Measurements from ENCODE around the gene SMS.
A peak's percentile ranks its signal among the peaks of the same experiment; 100 is the strongest.
"Not testable (repeated sequence)": the region's sequence is repeated elsewhere in the genome, so short reads cannot be mapped to it uniquely, and the experiment has no call there.

The SMS gene

DNA sequence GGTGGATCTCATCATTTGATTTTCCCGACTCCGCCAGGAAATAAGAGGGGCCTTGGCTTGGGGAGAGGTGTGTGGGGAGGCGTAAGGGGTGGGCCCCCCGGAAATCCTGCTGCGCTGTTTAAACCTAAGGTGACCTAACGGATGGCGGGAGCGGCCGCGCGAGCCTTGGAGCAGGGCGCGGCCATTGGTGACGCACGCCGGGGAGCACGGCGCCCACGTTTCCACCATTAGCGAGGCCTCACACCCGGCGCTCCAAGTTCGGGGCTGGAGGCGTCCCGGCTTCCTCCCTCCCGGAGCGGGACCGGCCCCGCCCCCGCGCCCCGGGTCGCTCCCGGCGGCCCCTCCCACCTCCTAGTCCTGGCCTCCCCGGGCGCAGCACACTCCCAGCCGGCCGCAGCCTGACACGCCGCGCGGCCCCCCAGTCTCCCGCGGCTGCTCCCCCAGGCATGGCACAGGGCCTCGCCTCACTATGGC is at the start of gene SMS:
Gene SMS, plus strand, starts transcription at position 354 of the 474 bp plus-strand sequence. Its CDS starts 116 bp downstream, at position 470.
- DNase-seq (ENCODE audit: low spot score): peak; percentile 39

GRCh38 chrX:21905313-21905712 is 35.2 kb upstream of the SMS start:
- no peak for DNase-seq (ENCODE audit: low spot score)

- DNase-seq (ENCODE audit: low spot score): no peak
Observed at GRCh38 chrX:21905953-21906352, 34.6 kb upstream of the SMS start.

GRCh38 chrX:21907260-21907659 is 33.2 kb upstream of the SMS start:
- DNase-seq (ENCODE audit: low spot score): no peak

GRCh38 chrX:21911481-21911880 is 29.0 kb upstream of the SMS start:
- no peak for DNase-seq (ENCODE audit: low spot score)

GRCh38 chrX:21912220-21912619 is 28.3 kb upstream of the SMS start:
- DNase-seq (ENCODE audit: low spot score): no peak

- DNase-seq (ENCODE audit: low spot score): no peak
Observed at GRCh38 chrX:21912989-21913388, 27.5 kb upstream of the SMS start.

- no peak for DNase-seq (ENCODE audit: low spot score)
Observed at GRCh38 chrX:21926116-21926515, 14.4 kb upstream of the SMS start.

- peak; percentile 80 for DNase-seq (ENCODE audit: low spot score)
Observed at GRCh38 chrX:21926527-21927278, 13.8 kb upstream of the SMS start.

- DNase-seq (ENCODE audit: low spot score): no peak
Observed at GRCh38 chrX:21929209-21929608, 11.3 kb upstream of the SMS start.

DNA sequence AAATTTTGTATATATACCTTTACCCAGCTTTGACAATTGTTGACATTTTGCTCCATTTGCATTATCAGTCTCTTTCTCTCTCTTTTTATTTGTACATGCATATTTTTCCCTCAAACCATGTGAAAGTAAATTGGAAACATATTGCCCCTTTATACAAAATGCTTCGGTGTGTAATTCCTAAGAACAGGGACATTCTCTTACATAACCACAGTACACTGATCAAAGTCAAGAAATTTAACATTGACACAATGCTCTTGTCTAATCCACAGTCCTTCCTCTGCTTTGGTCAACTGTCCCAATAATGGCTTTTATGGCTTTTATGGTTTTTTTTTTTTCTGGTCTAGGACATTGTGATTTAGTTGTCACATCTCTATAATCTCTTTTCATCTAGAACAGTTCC is 9.5 kb upstream of the SMS start:
- DNase-seq (ENCODE audit: low spot score): no peak

- DNase-seq (ENCODE audit: low spot score): no peak
Observed at GRCh38 chrX:21932292-21933002, 8.1 kb upstream of the SMS start.

DNA sequence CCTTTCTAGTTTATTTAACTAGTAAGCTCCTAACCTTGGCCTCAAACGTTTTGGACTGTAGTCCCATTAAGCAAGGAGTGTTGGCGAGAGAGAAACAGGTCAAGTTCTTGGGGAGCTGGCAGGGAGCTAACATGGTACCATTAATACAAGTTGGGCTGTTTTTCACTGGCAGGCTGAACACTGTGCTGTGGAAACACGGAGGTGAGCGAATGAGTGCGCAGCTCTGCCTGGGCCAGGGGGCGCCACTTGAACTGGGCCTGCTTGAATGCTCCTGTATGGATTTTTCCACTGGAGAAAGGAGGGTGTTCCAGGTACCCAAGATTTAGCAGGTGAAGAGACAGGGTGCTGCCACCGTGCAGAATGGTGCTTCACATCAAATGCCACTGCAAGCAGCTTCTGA is 7.4 kb upstream of the SMS start:
- DNase-seq (ENCODE audit: low spot score): no peak

DNA sequence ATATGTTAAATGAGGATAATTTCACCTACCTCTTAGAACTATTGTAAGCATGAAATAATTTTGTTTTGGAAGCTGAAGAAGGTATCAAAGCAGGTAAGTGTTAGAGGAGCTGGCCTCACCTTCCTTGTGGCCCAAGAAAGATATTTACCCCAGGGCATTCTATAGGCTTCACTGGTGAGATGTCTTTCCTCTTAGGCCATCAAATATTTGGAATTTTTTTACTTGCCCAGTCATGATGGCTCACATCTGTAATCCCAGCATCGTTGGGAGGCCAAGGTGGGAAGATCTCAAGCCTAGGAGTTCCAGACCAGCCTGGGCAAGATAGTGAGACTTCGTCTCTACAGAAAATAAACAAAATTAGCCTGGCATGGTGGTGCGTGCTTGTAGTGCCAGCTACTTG is 6.1 kb upstream of the SMS start:
- DNase-seq (ENCODE audit: low spot score): no peak

- DNase-seq (ENCODE audit: low spot score): no peak
Observed at GRCh38 chrX:21939906-21940305, 603 bp upstream of the SMS start.

DNA sequence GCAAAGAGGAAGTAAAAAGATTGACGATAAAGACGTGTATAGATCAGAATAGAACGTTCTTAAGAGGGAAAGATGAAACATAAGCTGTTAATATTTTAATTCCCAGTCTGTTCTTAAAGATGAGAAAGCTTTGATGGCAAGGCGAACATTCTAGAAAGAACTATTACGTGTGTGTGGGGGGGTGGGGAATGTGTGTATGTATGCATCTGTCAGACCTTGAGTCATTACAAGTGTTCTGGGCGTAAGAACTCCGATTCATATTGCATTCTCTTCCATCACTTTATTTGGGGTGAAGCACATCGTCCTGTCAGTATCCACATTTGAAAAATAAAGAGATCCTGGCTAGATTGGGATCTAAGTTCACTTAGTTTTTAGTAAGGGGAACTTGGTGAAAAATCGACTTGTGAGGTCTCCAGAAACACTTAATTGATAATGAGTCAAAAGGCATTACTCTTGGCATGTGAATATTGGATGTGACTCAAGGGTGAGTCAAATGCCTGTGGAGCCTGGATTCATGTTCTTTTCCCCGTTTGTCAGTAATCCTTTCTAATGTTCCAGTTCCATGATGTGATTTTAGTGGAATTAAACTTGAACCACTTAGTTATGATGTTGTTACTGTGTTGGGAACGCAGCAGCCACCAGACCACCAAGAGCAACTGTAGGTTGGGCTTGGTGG is 3.1 kb downstream of the SMS start:
- DNase-seq (ENCODE audit: low spot score): peak; percentile 45

DNA sequence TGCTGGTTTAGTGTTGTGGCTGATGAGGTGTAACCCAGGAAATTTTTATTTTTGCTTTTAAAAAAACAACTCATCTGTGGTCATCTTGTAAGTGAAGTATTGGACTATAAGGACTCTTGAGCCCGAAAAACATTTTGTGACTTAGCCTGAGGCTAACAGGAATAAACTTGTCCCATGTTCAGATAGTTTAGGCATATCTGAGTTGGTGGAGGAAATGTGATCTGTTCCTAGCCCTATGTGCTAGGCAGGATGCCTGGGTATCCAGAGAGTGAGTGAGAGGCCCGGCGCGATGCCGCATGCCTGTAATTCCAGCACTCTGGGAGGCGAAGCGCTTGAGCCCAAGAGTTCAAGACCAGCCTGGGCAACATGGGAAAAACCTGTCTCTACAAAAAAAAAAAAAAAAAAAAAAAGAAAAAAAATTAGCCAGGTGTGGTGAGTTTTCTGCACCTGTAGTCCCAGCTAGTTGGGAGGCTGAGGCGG is 3.7 kb downstream of the SMS start:
- DNase-seq (ENCODE audit: low spot score): no peak

DNA sequence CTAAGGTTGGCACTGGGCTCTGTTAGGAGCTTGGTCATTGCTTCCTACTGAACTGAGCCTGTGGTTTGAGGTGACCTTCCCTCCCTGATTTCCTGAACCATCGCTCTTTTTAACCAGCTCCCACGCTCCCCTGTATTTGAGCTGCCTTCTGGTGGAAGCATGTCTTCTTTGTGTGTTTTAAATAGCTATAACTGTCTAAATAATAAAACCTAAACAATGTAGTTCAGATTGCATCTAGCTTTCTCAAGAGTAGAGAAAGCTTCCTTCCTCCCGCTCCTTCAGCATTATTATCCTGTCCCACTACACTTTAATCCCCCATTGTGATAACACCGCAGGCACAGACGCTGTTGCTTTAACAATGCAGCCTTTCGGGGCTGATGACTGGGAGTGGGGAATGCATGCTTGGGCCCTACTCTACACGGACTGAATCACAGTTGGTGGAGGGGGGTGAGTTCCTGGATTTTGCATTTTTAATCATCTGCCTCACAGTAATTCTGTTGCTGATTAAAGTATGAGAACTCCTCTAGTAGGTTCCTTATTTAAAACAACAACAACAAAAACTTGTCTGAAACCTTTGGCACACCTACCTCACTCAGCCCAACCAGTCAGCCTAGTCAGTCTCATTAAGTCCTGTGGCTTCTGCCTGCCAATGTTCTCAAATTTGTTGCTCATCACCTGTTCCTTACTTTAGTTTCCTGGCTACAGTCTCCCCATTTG is 6.6 kb downstream of the SMS start:
- no peak for DNase-seq (ENCODE audit: low spot score)

DNA sequence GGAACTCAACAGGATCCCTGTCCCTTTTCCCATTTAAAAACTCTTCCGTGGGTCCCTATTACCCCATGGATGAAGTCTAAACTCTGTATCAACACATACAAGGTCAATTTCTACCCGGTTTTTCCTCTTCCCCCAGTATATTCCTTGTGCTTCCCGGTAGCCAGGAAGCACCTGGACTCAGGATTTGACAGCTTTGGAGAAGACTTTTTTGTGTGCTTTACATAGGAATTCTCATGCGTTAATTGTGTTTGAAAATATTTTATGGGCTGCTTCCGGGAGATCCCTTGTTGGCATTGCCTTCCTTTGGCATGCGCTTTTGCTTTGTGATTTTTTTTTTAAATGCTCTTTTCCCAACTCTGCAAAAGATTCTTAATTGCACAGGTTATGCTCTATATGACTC is 7.2 kb downstream of the SMS start:
- DNase-seq (ENCODE audit: low spot score): no peak

GRCh38 chrX:21948897-21949578 is 8.5 kb downstream of the SMS start:
- DNase-seq (ENCODE audit: low spot score): no peak

- no peak for DNase-seq (ENCODE audit: low spot score)
Observed at GRCh38 chrX:21949689-21950088, 9.2 kb downstream of the SMS start.

GRCh38 chrX:21950557-21950956 is 10.0 kb downstream of the SMS start:
- not testable (repeated sequence) for DNase-seq (ENCODE audit: low spot score)

Data from COLO829 (cell line).